T-helper 2 cell treated with Interferon-gamma antibody and Interleukin-4, amounts not matched to agents 100 ng/mL and 5 ng/mL, for 36 hours (primary cell): ENCODE measurements around the gene NEU4. TPM values are rescaled to one million over a fixed set of nuclear protein-coding genes. Genes with fewer than 3 reads are reported as not detected.
"Not testable (repeated sequence)": the region's sequence is repeated elsewhere in the genome, so short reads cannot be mapped to it uniquely, and the experiment has no call there.

Experiments used
- intact Hi-C: fragments of 100-400 bp; cut with micrococcal nuclease; formaldehyde crosslinking; loops from one replicate; pipeline ENCODE4 v1.15.1; 2023
- total RNA-seq: library from RNA; stranded (reverse); gene quantifications from 2 replicates; pipeline ENCODE4 v1.2.3, GENCODE V29; 2022

The NEU4 gene
- total RNA-seq, 1 donor from 2014 or later, result 0.64 TPM

GRCh38 chr2:241798631-241799521 is 10.1 kb upstream of the NEU4 start:
- intact Hi-C loops, result no loop called here

- intact Hi-C loops, result no loop called here
Measured at GRCh38 chr2:241799522-241800197, 9.3 kb upstream of the NEU4 start.

GRCh38 chr2:241800198-241800903 is 8.6 kb upstream of the NEU4 start:
- intact Hi-C loops, result not testable (repeated sequence)

GRCh38 chr2:241801611-241802420 is 7.2 kb upstream of the NEU4 start:
- intact Hi-C loops, result no loop called here

- intact Hi-C loops, result no loop called here
Measured at GRCh38 chr2:241802421-241803318, 6.3 kb upstream of the NEU4 start.

- intact Hi-C loops, result no loop called here
Measured at GRCh38 chr2:241803387-241804325, 5.3 kb upstream of the NEU4 start.

GRCh38 chr2:241804326-241805229 is 4.4 kb upstream of the NEU4 start:
- intact Hi-C loops, result no loop called here

GRCh38 chr2:241806217-241806616 is 2.8 kb upstream of the NEU4 start:
- intact Hi-C loops, result not testable (repeated sequence)

GRCh38 chr2:241808051-241808720 is 807 bp upstream of the NEU4 start:
- intact Hi-C loops, result no loop called here

GRCh38 chr2:241809383-241810306 is 652 bp downstream of the NEU4 start:
- intact Hi-C loops, result no loop called here

GRCh38 chr2:241810307-241811200 is 1.6 kb downstream of the NEU4 start:
- intact Hi-C loops, result no loop called here

GRCh38 chr2:241811201-241811951 is 2.4 kb downstream of the NEU4 start:
- intact Hi-C loops, result no loop called here

- intact Hi-C loops, result no loop called here
Measured at GRCh38 chr2:241811952-241812729, 3.1 kb downstream of the NEU4 start.
